ENCODE results near the gene CEP131.

CEP131 gene

GRCh38 chr17:81251709-81252301, 29.0 kb upstream of the CEP131 start:
- DNase-seq (ENCODE audit: low read depth) = no peak

DNA sequence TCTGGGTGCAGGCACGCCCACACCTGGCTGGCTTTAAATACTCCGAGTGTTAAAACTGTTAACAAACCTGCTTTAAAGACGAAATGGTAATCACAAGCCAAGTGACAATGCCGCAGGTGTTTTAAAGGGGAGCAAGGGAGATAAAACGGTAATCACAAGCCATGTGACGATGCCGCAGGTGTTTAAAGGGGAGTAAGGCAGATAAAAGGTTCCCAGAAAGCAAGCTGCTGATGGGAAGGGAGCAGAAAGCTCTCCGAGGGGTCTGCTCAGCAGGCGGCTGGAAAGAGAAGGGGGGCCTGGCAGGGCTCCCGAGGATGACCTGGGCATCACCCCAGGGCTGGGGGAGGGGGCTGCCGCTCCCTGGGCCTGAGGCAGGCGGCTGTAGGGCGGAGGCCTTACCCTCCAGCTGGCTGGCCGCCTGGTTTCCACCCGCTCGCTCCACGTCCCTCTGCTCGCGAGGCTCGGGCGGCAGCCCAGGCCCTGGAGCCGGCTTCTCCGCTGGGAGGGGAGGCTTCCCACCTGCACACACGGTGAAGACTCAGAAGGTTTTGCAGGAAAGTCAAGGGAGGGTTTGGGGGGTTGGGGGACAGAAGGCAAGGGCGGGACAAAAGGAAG, 28.4 kb upstream of the CEP131 start:
- DNase-seq (ENCODE audit: low read depth) = no peak

DNA sequence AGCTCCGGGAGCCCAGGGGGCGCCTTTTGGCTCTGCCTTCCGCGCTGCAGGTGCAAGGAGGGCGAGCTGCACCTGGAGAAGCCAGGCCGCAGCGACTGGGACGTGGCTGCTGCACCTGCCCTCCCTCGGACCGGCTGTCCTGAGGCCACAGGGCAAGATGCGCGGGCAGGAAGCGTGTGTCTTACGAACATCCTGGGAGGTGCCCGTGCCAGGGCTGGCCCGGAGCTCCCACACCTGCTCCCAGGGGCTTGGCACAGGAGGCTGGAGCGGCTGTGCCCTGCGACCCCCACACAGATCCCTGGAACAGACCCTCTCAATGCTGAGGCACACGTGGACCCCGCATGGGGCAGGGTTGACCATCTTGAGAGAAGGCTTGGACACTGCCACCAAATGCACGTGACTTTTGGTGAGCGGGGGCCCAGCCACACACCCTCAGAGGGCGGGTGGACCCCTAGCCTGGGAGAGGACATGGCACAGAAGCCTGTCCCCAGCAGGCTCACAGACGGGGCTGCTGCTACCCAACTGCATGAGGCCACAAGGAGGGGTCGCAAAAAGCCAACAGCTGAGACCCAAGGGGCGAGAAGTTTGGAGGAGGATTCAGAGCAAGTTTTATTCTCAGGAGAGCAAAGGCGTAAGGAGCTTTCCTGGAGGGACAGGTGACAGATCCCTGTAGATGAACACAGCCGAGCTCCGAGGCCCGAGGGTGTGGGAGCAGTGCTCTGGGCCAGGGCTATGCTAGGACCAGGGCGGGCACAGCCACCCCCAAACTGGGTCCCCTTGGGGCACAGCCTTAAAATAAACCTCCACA, 27.7 kb upstream of the CEP131 start:
- no peak for DNase-seq (ENCODE audit: low read depth)

GRCh38 chr17:81249223-81250040, 26.7 kb upstream of the CEP131 start:
- DNase-seq (ENCODE audit: low read depth) = no peak

- no peak for DNase-seq (ENCODE audit: low read depth)
These were observed 25.9 kb upstream of the CEP131 start for GRCh38 chr17:81248649-81249048.

- DNase-seq (ENCODE audit: low read depth) = no peak
These were observed 24.7 kb upstream of the CEP131 start for GRCh38 chr17:81247339-81247990.

- no peak for DNase-seq (ENCODE audit: low read depth)
These were observed 24.0 kb upstream of the CEP131 start for GRCh38 chr17:81246679-81247338.

DNA sequence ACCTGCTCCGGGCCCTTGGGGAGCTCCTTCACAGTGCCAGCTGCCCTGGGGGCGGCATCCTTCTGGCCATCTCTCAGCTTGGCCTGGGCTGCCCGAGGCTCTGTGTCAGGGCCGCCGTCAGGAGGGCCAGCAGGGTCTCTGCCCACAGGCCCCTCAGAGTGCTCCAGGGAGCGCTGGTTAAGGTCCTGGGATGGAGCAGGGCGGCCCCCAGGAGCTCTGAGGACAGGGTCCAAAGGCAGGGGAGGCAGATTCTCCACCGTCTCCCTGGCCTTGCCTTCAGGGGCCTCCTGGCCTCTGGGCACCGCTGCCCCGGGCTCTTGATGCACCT, 23.5 kb upstream of the CEP131 start:
- no peak for DNase-seq (ENCODE audit: low read depth)

DNA sequence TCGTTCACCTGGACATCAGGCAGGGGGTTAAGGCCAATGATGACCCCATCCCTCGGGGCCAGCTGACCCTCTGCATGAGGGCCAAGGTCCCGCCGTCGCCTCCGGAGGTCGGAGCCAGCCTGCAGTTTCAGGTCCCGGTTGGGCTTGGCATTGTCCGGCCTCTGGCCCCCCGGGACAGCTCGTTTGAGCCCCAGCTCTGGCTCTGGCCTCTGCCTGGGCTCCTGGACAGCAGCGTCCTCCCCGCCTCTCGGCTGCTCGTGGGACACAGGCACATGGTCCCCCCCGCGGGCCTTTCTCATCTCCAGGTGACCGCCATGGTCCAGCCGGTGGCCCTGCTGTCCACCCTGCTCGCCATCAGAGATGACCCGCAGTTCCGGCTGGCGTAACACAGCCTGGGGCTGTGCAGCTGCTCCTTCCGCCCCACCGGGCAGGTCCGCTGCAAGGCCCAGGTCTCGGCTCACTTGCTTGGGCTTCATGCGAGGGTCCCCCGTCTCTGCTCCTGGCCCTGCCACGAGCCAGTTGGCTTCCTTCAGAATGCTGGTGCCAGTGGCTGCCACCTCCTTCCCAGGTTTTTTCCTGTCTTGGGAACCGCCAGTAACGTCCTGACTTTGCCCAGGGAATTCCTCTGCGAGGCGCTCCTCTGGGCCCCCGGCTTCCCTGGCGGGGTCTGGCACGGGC, 23.0 kb upstream of the CEP131 start:
- DNase-seq (ENCODE audit: low read depth) = no peak

DNA sequence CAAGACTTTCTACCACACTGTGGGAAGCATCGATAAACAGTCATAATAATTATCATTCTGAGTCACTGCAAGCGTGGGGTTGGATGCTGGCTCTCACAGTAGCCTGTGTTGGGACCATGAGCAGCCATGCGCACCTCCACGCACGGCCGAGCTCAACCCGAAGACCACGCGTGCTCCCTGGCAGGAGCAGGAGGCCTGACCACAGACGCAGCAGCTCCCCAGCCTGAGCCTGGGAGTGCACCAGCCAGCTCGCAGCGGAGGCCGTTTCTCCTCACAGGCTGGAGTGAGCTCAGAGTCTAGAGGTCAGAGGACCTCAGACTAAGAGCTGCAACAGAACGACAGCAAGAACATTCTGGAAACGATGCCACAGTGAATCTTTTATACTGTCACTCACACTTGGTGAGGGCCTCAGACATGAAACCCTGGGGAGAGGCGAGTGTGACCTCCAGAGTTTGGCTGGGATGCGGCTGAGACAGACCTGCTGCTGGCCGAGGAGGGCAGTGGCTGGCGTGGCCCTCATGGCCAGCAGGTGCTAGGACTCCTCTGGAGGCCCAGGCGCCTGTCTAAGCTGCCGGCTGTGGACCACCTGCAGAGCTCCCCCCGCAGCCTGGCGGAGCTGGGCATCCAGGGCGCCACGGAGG, 22.4 kb upstream of the CEP131 start:
- no peak for DNase-seq (ENCODE audit: low read depth)

GRCh38 chr17:81244358-81245023, 21.7 kb upstream of the CEP131 start:
- no peak for DNase-seq (ENCODE audit: low read depth)

- DNase-seq (ENCODE audit: low read depth) = no peak
These were observed 20.5 kb upstream of the CEP131 start for GRCh38 chr17:81243333-81243664.

- no peak for DNase-seq (ENCODE audit: low read depth)
These were observed 19.9 kb upstream of the CEP131 start for GRCh38 chr17:81242421-81243332.

DNA sequence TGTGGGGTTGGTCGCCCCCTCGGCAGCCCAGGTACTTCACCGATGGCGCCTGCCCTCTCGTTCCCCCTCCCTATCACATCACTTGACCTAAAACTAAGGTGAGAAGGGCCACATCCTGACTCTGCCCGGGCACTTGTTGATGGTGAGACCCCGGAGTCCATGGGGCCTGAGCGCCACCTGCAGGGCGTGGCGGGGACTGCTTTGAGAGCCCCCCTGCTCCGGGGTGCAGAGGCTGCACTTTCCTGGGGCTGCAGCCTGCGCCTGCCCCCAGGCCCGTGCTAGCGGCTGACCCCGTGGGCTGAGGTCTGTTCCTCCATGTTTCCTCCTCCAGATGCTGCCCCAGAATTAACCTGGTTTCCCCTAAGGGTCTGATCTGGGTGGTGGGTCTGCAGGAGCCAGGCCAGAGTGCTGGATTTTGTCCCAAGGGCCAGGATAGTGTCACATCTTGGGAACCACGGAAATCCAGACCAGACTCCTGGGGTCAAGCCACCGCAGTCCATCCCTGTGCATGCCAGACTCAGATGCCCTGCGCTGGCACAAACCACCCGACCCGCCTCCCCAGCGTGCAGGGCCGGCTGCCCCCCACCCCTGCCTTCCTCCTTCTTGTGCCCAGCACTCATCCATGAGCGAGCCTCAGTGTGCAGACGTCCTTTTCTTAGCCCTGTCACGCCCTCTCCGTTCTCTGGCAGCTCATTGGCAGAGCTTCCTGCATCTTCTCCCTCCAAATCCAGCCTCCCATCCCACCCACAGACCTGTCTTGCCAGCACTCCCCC, 19.1 kb upstream of the CEP131 start:
- peak; percentile 33 for DNase-seq (ENCODE audit: low read depth)

DNA sequence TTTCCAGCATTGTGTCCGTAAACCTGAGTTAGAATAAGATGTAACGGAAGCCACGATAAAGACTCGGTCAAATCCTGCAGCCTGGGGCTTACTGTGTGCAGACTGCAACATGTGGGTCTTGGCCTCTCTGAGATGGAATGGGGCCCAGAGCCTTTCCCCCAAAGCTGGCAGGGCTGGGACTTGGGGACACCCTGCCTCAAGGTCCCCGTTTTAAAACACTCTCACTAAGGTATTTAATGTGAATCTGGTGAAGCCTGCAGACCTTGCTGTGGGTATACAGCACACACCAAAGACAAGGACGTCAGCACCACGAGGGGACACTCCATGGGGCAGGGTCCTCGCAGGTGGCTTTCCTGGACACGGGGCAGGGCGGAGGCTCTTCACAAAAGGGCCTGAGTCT, 18.4 kb upstream of the CEP131 start:
- DNase-seq (ENCODE audit: low read depth) = no peak

GRCh38 chr17:81240761-81241160, 18.0 kb upstream of the CEP131 start:
- no peak for DNase-seq (ENCODE audit: low read depth)

DNA sequence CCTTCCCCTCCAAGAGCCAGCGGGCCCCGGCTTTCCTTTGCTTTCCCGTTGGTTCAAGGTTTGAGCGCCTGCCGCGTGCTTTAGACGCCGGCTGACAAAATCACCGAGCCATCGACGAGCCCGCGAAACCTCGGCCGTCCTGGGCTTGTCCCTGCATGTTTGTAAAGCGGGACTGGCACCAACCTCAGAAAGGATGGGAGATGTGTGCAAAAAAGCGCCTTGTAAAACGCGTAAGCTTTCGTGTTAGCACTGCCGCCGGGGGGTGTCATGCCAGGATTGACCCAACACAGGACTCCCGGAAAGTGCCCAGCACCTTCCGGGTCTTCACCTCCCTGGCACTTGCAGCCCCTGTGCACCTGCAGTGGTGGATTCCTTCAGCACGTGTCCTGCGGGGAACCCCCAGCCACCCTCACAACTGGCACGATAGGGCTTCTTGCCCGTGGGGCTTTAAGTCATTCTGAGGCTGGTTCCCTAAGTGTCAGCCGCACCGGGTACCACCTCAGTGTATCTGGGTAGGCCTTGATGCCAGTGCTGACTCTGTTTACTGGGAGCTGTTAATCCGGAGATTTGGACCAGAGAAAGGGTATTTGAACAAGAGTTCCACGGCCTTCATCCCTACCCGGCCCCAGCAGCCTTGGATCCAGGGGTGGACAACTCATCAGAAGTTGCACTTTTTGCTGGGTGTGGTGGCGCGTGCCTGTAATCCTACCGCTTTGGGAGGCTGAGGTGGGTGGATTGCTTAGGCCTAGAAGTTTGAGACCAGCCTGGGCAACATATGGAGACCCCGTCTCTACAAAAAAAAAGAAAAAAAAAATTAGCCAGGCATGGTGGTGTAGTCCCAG, 17.2 kb upstream of the CEP131 start:
- no peak for DNase-seq (ENCODE audit: low read depth)

Measured in activated T-helper 1 cell treated with Interleukin-2 at 50 U/mL for 16 hours (primary cell).